PC-3 (cell line): ENCODE measurements around the gene GFOD1. TPM values are rescaled to one million over a fixed set of nuclear protein-coding genes. Genes with fewer than 3 reads are reported as not detected.

ENCODE experiments used
- ATAC-seq: fragments of 200-7000 bp; cut with Tn5 transposase; 2 replicates; pipeline ENCODE4 v1.9.1; 2020; ENCODE audit warnings: mild to moderate bottlenecking, moderate library complexity
- BruUV-seq: library from RNA; stranded (reverse); fragments of 400-500 nt; replicated peaks from 2 replicates; lab custom pipeline; 2021; lab: Mats Ljungman, UMichigan
- CTCF ChIA-PET: fragments of 300-600 bp; sonication (Branson Sonifier 250); formaldehyde crosslinking; loops from one replicate; lab custom pipeline; 2022; ENCODE audit warnings: antibody characterized with exemption; lab: Charles Lee
- POLR2A ChIA-PET: fragments of 300-600 bp; sonication (Branson Sonifier 250); formaldehyde crosslinking; loops from one replicate; lab custom pipeline; 2022; ENCODE audit warnings: antibody characterized with exemption; ENCODE audit not compliant: unreplicated experiment; lab: Charles Lee
- DNase-seq: peaks from one replicate; pipeline ENCODE4 v3.0.0-alpha.2; 2015
- H2AFZ ChIP-seq: fragments of 300-600 bp; sonication (generic); 2 replicates; pipeline ENCODE4 v1.6.0; 2016; ENCODE audit warnings: antibody characterized with exemption, low read length
- H3F3A ChIP-seq: fragments of 300-600 bp; sonication (generic); one replicate; pipeline ENCODE4 v1.6.0; 2017; ENCODE audit warnings: antibody characterized with exemption, low read length, control low read depth, mild to moderate bottlenecking; ENCODE audit not compliant: unreplicated experiment
- H3K27ac ChIP-seq: fragments of 300-600 bp; sonication (generic); 2 replicates; pipeline ENCODE4 v1.5.1; 2016; ENCODE audit warnings: mild to moderate bottlenecking, low read length
- H3K27me3 ChIP-seq: fragments of 300-600 bp; sonication (generic); 2 replicates; pipeline ENCODE4 v1.6.1; 2016; ENCODE audit warnings: low read length, mixed read lengths
- H3K36me3 ChIP-seq: fragments of 300-600 bp; sonication (generic); 2 replicates; pipeline ENCODE4 v1.6.1; 2016; ENCODE audit warnings: low read depth, mixed run types, low read length, mixed read lengths
- H3K4me1 ChIP-seq: fragments of 300-600 bp; sonication (generic); 2 replicates; pipeline ENCODE4 v1.5.1; 2016; ENCODE audit warnings: low read length; ENCODE audit not compliant: insufficient read depth
- H3K4me2 ChIP-seq: fragments of 300-600 bp; sonication (generic); 2 replicates; pipeline ENCODE4 v1.6.0; 2016; ENCODE audit warnings: low read length
- H3K4me3 ChIP-seq: fragments of 300-600 bp; sonication (generic); 2 replicates; pipeline ENCODE4 v1.5.1; 2016; ENCODE audit warnings: mild to moderate bottlenecking, low read length, mixed read lengths
- H3K79me2 ChIP-seq: fragments of 300-600 bp; sonication (generic); 2 replicates; pipeline ENCODE4 v1.6.1; 2017; ENCODE audit warnings: low read length, mixed read lengths
- H3K9ac ChIP-seq: fragments of 300-600 bp; sonication (generic); 2 replicates; pipeline ENCODE4 v1.6.0; 2016; ENCODE audit warnings: mild to moderate bottlenecking, low read length
- H3K9me2 ChIP-seq: fragments of 300-600 bp; sonication (generic); replicated peaks from 2 replicates; pipeline ENCODE4 v1.6.1; 2016; ENCODE audit warnings: mixed run types, low read length, mixed read lengths
- H3K9me3 ChIP-seq: fragments of 300-600 bp; sonication (generic); 2 replicates; pipeline ENCODE4 v1.6.1; 2016; ENCODE audit warnings: low read length, mixed read lengths
- H4K20me1 ChIP-seq: fragments of 300-600 bp; sonication (generic); 2 replicates; pipeline ENCODE4 v1.6.1; 2016; ENCODE audit warnings: low read length, mixed read lengths
- CTCF ChIP-seq: fragments of 300-600 bp; sonication (generic); conservative IDR thresholded peaks from 2 replicates; pipeline ENCODE4 v1.5.1; 2017; ENCODE audit warnings: antibody characterized with exemption, low read depth, mild to moderate bottlenecking, low read length
- EZH2 ChIP-seq: fragments of 300-600 bp; sonication (generic); IDR thresholded peaks from one replicate; pipeline ENCODE4 v1.6.1; 2017; ENCODE audit warnings: antibody characterized with exemption, mild to moderate bottlenecking, low read length; ENCODE audit not compliant: unreplicated experiment
- EZH2phosphoT487 ChIP-seq: fragments of 300-600 bp; sonication (generic); IDR thresholded peaks from 2 replicates; pipeline ENCODE4 v1.6.1; 2018; ENCODE audit warnings: mild to moderate bottlenecking, antibody characterized with exemption, low read length, borderline replicate concordance
- intact Hi-C: fragments of 100-400 bp; cut with micrococcal nuclease; formaldehyde crosslinking; loops from 2 replicates; pipeline ENCODE4 v1.9.0; 2023
- total RNA-seq: library from RNA; depleted of rRNA; stranded (reverse); fragments of >200 nt; gene quantifications from 2 replicates; pipeline ENCODE4 v1.2.3, GENCODE V29; 2014

The GFOD1 gene
- total RNA-seq, 1 experiment from 2014 or later: 16.0 TPM

DNA sequence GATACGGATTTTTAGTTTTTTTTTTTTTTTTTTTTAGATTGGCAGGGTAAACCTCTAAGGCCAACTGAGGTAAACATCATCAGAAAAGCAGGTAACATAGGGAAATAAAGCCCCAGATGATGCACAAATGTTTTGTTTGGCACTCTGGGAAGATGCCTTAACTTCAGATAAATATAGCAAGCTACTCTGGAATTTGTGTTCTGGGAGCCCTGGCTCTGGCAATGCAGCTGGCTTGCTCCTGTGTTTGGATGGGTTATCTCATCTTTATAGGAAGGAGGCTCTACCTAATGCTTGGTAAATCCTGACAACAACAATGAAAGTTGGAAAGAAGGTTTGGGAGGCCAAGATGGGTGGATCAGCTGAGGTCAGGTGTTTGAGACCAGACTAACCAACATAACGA lies 77.4 kb downstream of the GFOD1 start:
- TF ChIP-seq EZH2phosphoT487 (no peak), CTCF (no peak), EZH2 (no peak)
- Histone ChIP-seq H3K27ac (no peak overlapping the region), H3K4me2 (no peak overlapping the region), H3K9me3 (no peaks in the 10 kb centered on the region), H3F3A (no peaks in the 10 kb centered on the region), H3K4me3 (no peak overlapping the region), H3K9ac (no peak overlapping the region), H4K20me1 (no peaks in the 10 kb centered on the region), H2AFZ (no peak overlapping the region), H3K4me1 (peaks cover 5% of the 10 kb centered on the region), H3K36me3 (no peaks in the 10 kb centered on the region), H3K9me2 (no peaks in the 10 kb centered on the region), H3K79me2 (no peaks in the 10 kb centered on the region), H3K27me3 (no peaks in the 10 kb centered on the region)
- no TSS peak for BruUV-seq
- no peak for DNase-seq
- intact Hi-C loops: no loop called here
- POLR2A ChIA-PET: no interaction called here
- ATAC-seq: no peak
- CTCF ChIA-PET: no interaction called here

DNA sequence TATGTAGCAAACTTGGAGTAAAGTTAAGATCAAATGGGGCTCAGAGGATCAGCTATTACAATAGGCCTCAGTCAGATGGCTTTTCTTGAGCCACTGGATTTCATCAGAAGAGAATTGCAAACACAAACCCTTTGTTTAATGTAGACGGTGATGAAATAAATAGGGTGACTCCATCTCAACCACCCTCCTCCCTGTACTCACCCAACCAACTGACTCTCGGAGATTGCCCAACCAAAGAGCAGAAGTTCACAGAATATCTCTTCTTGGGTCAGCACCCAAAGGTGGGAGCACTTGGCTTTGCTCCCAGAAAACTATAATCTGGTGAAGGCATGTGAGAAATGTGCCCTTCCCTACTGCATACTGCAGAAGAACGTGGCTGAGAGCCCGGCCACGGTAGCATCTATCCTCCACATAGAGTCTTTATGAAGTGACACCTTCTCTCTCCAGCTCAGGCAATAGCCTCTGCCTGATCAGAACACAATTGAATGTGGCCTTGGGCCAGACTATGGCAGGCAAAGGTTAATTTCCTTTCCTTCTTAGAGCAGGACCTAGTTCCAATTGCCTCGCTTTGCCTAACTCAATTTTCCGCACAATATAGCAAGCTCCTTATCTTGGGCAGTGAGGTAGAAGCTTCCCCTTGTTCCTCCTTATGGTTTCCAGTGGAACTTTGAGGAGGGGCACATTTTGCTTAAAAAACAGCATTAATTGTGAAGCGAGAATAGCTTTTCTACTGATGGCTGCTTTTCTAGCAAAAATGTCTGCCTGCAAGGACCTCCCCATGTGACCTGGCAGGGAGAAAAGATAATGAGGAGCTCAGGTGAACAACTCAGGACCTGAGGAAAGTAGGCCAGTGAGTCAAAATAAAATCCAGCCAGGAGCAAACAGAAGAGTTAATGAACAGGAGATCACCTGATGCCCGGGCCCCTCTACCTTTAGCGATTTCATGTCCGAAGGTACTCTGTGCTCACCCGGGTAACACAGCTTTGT lies 79.4 kb downstream of the GFOD1 start:
- Histone ChIP-seq H3K4me1 (peaks cover 17% of the 10 kb centered on the region), H3K4me3 (no peak overlapping the region), H4K20me1 (no peaks in the 10 kb centered on the region), H3K27ac (no peak overlapping the region), H3K36me3 (no peaks in the 10 kb centered on the region), H3K9me3 (no peaks in the 10 kb centered on the region), H3K9me2 (no peaks in the 10 kb centered on the region), H3K79me2 (no peaks in the 10 kb centered on the region), H3K4me2 (no peak overlapping the region), H3K9ac (no peak overlapping the region), H2AFZ (no peak overlapping the region), H3F3A (no peaks in the 10 kb centered on the region), H3K27me3 (no peaks in the 10 kb centered on the region)
- POLR2A ChIA-PET: no interaction called here
- CTCF ChIA-PET: no interaction called here
- no peak for TF ChIP-seq EZH2
- TF ChIP-seq CTCF: no peak
- TF ChIP-seq EZH2phosphoT487: no peak
- ATAC-seq: no peak
- DNase-seq: peak; percentile 64
- intact Hi-C loops: no loop called here
- BruUV-seq: no TSS peak

DNA sequence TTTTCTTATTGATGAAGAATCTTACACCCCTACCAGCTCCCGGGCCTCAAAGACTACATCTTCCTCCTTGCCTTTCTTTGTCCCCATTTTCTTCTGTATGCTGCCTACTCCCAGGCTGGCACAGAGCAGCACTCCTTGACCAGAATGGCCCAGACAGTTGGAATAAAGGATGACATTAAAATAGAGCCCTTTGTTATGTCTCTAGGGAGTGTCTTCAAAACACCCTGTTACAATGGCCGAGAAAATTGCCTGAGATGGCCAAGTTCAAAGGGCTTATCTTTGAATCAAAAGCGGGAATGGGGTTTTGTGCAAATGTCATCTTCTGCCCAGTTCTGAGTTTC lies 80.1 kb downstream of the GFOD1 start:
- Histone ChIP-seq H3K36me3 (no peaks in the 10 kb centered on the region), H3K27ac (no peak overlapping the region), H3K4me2 (no peak overlapping the region), H3K4me3 (no peak overlapping the region), H3K27me3 (no peaks in the 10 kb centered on the region), H4K20me1 (no peaks in the 10 kb centered on the region), H3K4me1 (peaks cover 17% of the 10 kb centered on the region), H2AFZ (no peak overlapping the region), H3K9ac (no peak overlapping the region), H3F3A (no peaks in the 10 kb centered on the region), H3K9me2 (no peaks in the 10 kb centered on the region), H3K79me2 (no peaks in the 10 kb centered on the region), H3K9me3 (no peaks in the 10 kb centered on the region)
- TF ChIP-seq CTCF (no peak), EZH2 (no peak), EZH2phosphoT487 (no peak)
- CTCF ChIA-PET: no interaction called here
- ATAC-seq (no peak), DNase-seq (no peak)
- POLR2A ChIA-PET: no interaction called here
- no TSS peak for BruUV-seq
- intact Hi-C loops: no loop called here
